GM13977 (cell line): ENCODE data around the gene ACAP1.

ENCODE experiments used
- DNase-seq: peaks from one replicate; pipeline ENCODE4 v3.0.0; 2012; ENCODE audit warnings: low spot score
- CTCF ChIP-seq: IDR thresholded peaks from 2 replicates; pipeline ENCODE4 v1.5.1; 2012; ENCODE audit warnings: mild to moderate bottlenecking, control low read depth; ENCODE audit not compliant: insufficient read depth; ENCODE audit errors: extremely low read depth, missing control alignments
- in situ Hi-C: fragments of 300-500 bp; cut with MboI; formaldehyde crosslinking; loops from one replicate; pipeline ENCODE4 v1.12.0; 2022; ENCODE audit warnings: low sequenced_read_pairs, low pct_unique_long_range_greater_than_20kb, mixed read lengths, inconsistent platforms; ENCODE audit not compliant: unreplicated experiment

The ACAP1 gene

GRCh38 chr17:7309628-7310027, 26.7 kb upstream of the ACAP1 start:
- no peak for DNase-seq
- in situ Hi-C loops: no loop called here
- no peak for TF ChIP-seq CTCF

- in situ Hi-C loops: no loop called here
- DNase-seq: no peak
- TF ChIP-seq CTCF: no peak
These were observed 25.1 kb upstream of the ACAP1 start for GRCh38 chr17:7311110-7311705.

- no peak for TF ChIP-seq CTCF
- in situ Hi-C loops: no loop called here
- DNase-seq: no peak
These were observed 23.8 kb upstream of the ACAP1 start for GRCh38 chr17:7312432-7313087.

- in situ Hi-C loops: no loop called here
- DNase-seq: no peak
- no peak for TF ChIP-seq CTCF
These were observed 23.0 kb upstream of the ACAP1 start for GRCh38 chr17:7313088-7313889.

- in situ Hi-C loops: no loop called here
- no peak for DNase-seq
- TF ChIP-seq CTCF: no peak
These were observed 22.2 kb upstream of the ACAP1 start for GRCh38 chr17:7313890-7314718.

GRCh38 chr17:7314719-7315569, 21.4 kb upstream of the ACAP1 start, which contains the start of gene GPS2:
Gene GPS2, minus strand, starts transcription at chr17:7315360. Its CDS starts 308 bp downstream, at chr17:7315052.
- in situ Hi-C loops: no loop called here
- DNase-seq: peak; percentile 98
- no peak for TF ChIP-seq CTCF
